Spleen (tissue), 11 donors: Measurements from ENCODE around the gene CAMP. TPM values are rescaled to one million over a fixed set of nuclear protein-coding genes. Genes with fewer than 3 reads are reported as not detected.

Experiments used
- DNase-seq: peaks from one replicate; pipeline ENCODE4 v3.0.0-alpha.2; 2020
- H3K27ac ChIP-seq, 8 donors: fragments of 200-600 bp; sonication (generic) in 7 of 8; 1 replicate in 4 of 8; 2 replicates in 4 of 8; pipeline versions ENCODE4 v1.5.0 to v1.8.0; 2016 to 2021; ENCODE audit warnings: inconsistent platforms in 4 of 8, mild to moderate bottlenecking in 4 of 8, moderate library complexity in 1 of 8
- H3K27me3 ChIP-seq, 7 donors: fragments of 200-600 bp; sonication (generic) in 6 of 7; replicated peaks in 1 of 7; 1 replicate in 4 of 7; 2 replicates in 3 of 7; pipeline versions ENCODE4 v1.5.0 to v1.8.0; 2016 to 2021; ENCODE audit warnings: inconsistent platforms in 3 of 7, mild to moderate bottlenecking in 1 of 7
- H3K36me3 ChIP-seq, 6 donors: fragments of 200-600 bp; sonication (generic) in 5 of 6; 1 replicate in 4 of 6; 2 replicates in 2 of 6; pipeline versions ENCODE4 v1.5.0 to v1.8.0; 2016 to 2021; ENCODE audit warnings: inconsistent platforms in 2 of 6
- H3K4me1 ChIP-seq, 6 donors: fragments of 200-600 bp; sonication (generic) in 5 of 6; 1 replicate in 3 of 6; 2 replicates in 3 of 6; pipeline versions ENCODE4 v1.5.0 to v1.8.0; 2016 to 2021; ENCODE audit warnings: inconsistent platforms in 3 of 6
- H3K4me3 ChIP-seq, 8 donors: fragments of 200-600 bp; sonication (generic) in 7 of 8; 1 replicate in 4 of 8; 2 replicates in 4 of 8; pipeline versions ENCODE4 v1.5.0 to v1.8.0; 2016 to 2021; ENCODE audit warnings: inconsistent platforms in 4 of 8, mild to moderate bottlenecking in 4 of 8, moderate library complexity in 2 of 8
- H3K9me3 ChIP-seq, 8 donors: fragments of 200-600 bp; sonication (generic) in 7 of 8; 1 replicate in 4 of 8; 2 replicates in 4 of 8; pipeline versions ENCODE4 v1.5.0 to v1.8.0; 2016 to 2021; ENCODE audit warnings: inconsistent platforms in 4 of 8
- CTCF ChIP-seq, 11 experiments: fragments of 200-600 bp in 7 of 11; fragments of 450-650 bp in 4 of 11; sonication (generic) in 4 of 11; IDR thresholded peaks in 8 of 11; conservative IDR thresholded peaks in 3 of 11; 1 replicate in 7 of 11; 2 replicates in 4 of 11; pipeline versions ENCODE4 v1.4.0 to v1.8.0; 2016 to 2021; ENCODE audit warnings: antibody characterized with exemption in 11 of 11, inconsistent platforms in 4 of 11, mild to moderate bottlenecking in 1 of 11
- POLR2A ChIP-seq, 3 donors: fragments of 450-650 bp; IDR thresholded peaks; one replicate each; pipeline ENCODE4 v1.5.1; 2017; ENCODE audit warnings: antibody characterized with exemption in 3 of 3, mild to moderate bottlenecking in 1 of 3
- POLR2AphosphoS5 ChIP-seq, 3 donors: sonication (generic); formaldehyde crosslinking; IDR thresholded peaks; one replicate each; pipeline ENCODE4 v1.5.1; 2017; ENCODE audit warnings: antibody characterized with exemption in 3 of 3
- WGBS, 5 donors: extraction: QIAGEN DNeasy Blood & Tissue Kit in 3 of 5; methylation state at CpG; one replicate each; pipeline versions ENCODE4 v1.1.5 to v1.1.7; 2013 to 2018; 5-methylcytosine and 5-hydroxymethylcytosine counted together
- intact Hi-C: fragments of 100-400 bp; cut with DNase I; formaldehyde crosslinking; loops from one replicate; pipeline ENCODE4 v1.15.0; 2023; ENCODE audit warnings: low total_unique reads
- polyA plus RNA-seq, 3 donors: library from polyadenylated mRNA; stranded (reverse); fragments of 200-250 nt; gene quantifications; one replicate each; pipeline ENCODE4 v1.2.1, GENCODE V29; 2013
- total RNA-seq, 7 donors: library from RNA; depleted of rRNA in 3 of 7; stranded (reverse); fragments of >200 nt in 3 of 7; fragmentation: NEBNext Ultra II Directional in 4 of 7; extraction: Animal tissue kit (Norgen Biotek cat#: 25700) in 4 of 7; gene quantifications; one replicate each; pipeline versions ENCODE4 v1.1.0 to v1.2.1, GENCODE V29; 2016 to 2021
- donor health status: healthy with polysubstance abuse.
- donor health status: DM: no; HTN: no; CAD: no; lungs with moderate emphysema.
- donor health status: DM: no; HTN: no; CAD: no.
- donor health status: Bipolar disorder and iron deficiency.
- donor health status: healthy.
- donor health status: DM: no; HTN: no; CAD: no.
- donor health status: DM: yes; HTN: yes; CAD: no.

The CAMP gene
- total and polyA plus RNA-seq, 10 donors = 1.5 to 98.9 (median 15.7) TPM

GRCh38 chr3:48226939-48227338 lies 3.6 kb downstream of the CAMP start:
- WGBS, 5 donors = 10 to 45% (median 26%) methylated on average over 3 of the region's 3 CpGs
- Histone ChIP-seq H3K9me3 (no peaks in the 10 kb centered on the region), H3K4me3 (no peak overlapping the region), H3K36me3 (no peaks in the 10 kb centered on the region), H3K27ac (peak overlapping the region in 5 of 8 donors; percentile 1 to 90 (median 88)), H3K4me1 (peaks cover 0 to 81% (median 48%) of the 10 kb centered on the region in 6 donors), H3K27me3 (no peaks in the 10 kb centered on the region)
- intact Hi-C loops = no loop called here
- TF ChIP-seq POLR2AphosphoS5 (IDR thresholded peaks at IDR 0.05) = no peak
- TF ChIP-seq CTCF (IDR thresholded peaks at IDR 0.05 in 8 of 11, conservative IDR thresholded peaks at IDR 0.05 in 3 of 11) = no peak
- TF ChIP-seq POLR2A (IDR thresholded peaks at IDR 0.05) = no peak
- DNase-seq = no peak

GRCh38 chr3:48232232-48232631 lies 8.9 kb downstream of the CAMP start:
- H3K4me3 ChIP-seq = no peak overlapping the region
- no peak for DNase-seq
- no peaks in the 10 kb centered on the region for H3K36me3 ChIP-seq
- peak overlapping the region in 1 of 8 donors; percentile 46 for H3K27ac ChIP-seq
- WGBS, 5 donors = 75 to 85% (median 83%) methylated on average over 4 of the region's 4 CpGs
- H3K4me1 ChIP-seq = peaks cover 9 to 60% (median 31%) of the 10 kb centered on the region in 6 donors
- H3K9me3 ChIP-seq = no peaks in the 10 kb centered on the region
- intact Hi-C loops = no loop called here
- no peak for TF ChIP-seq CTCF (IDR thresholded peaks at IDR 0.05 in 8 of 11, conservative IDR thresholded peaks at IDR 0.05 in 3 of 11)
- no peak for TF ChIP-seq POLR2AphosphoS5 (IDR thresholded peaks at IDR 0.05)
- no peak for TF ChIP-seq POLR2A (IDR thresholded peaks at IDR 0.05)
- no peaks in the 10 kb centered on the region for H3K27me3 ChIP-seq

- Histone ChIP-seq H3K4me3 (peak overlapping the region in 1 of 8 donors; percentile 31), H3K9me3 (no peaks in the 10 kb centered on the region), H3K4me1 (peaks cover 9 to 60% (median 30%) of the 10 kb centered on the region in 6 donors), H3K27ac (peak overlapping the region in 3 of 8 donors; percentile 21 to 46 (median 33)), H3K27me3 (no peaks in the 10 kb centered on the region), H3K36me3 (no peaks in the 10 kb centered on the region)
- WGBS, 5 donors = 26 to 39% (median 27%) methylated on average over 6 of the region's 6 CpGs
- DNase-seq = peak; percentile 87
- peak in 10 of 11 experiments; percentile 39 to 76 (median 66) for TF ChIP-seq CTCF (IDR thresholded peaks at IDR 0.05 in 8 of 11, conservative IDR thresholded peaks at IDR 0.05 in 3 of 11)
- TF ChIP-seq POLR2AphosphoS5 (IDR thresholded peaks at IDR 0.05) = peak in 1 of 3 donors; percentile 35
- no peak for TF ChIP-seq POLR2A (IDR thresholded peaks at IDR 0.05)
- intact Hi-C loops = no loop called here
Observed at GRCh38 chr3:48232734-48233133, 9.4 kb downstream of the CAMP start.

- H3K36me3 ChIP-seq = no peaks in the 10 kb centered on the region
- intact Hi-C loops = no loop called here
- H3K4me1 ChIP-seq = peaks cover 9 to 58% (median 30%) of the 10 kb centered on the region in 6 donors
- no peaks in the 10 kb centered on the region for H3K9me3 ChIP-seq
- TF ChIP-seq POLR2AphosphoS5 (IDR thresholded peaks at IDR 0.05) (no peak), CTCF (IDR thresholded peaks at IDR 0.05 in 8 of 11, conservative IDR thresholded peaks at IDR 0.05 in 3 of 11) (no peak), POLR2A (IDR thresholded peaks at IDR 0.05) (no peak)
- 60 to 83% (median 79%) methylated on average over 2 of the region's 2 CpGs for whole genome bisulfite sequencing, 5 donors
- H3K27me3 ChIP-seq = no peaks in the 10 kb centered on the region
- peak overlapping the region in 1 of 8 donors; percentile 46 for H3K27ac ChIP-seq
- H3K4me3 ChIP-seq = no peak overlapping the region
- no peak for DNase-seq
Observed at GRCh38 chr3:48233542-48233941, 10.2 kb downstream of the CAMP start.
